Mononuclear cell (primary cell): ENCODE results near the gene ITGB1BP1. TPM values are rescaled to one million over a fixed set of nuclear protein-coding genes. Genes with fewer than 3 reads are reported as not detected.

Experiments
- H3K27me3 ChIP-seq: 2 replicates; pipeline ENCODE4 v1.6.0; 2011; ENCODE audit warnings: low read length, control low read depth; ENCODE audit not compliant: insufficient read depth
- H3K4me1 ChIP-seq: 2 replicates; pipeline ENCODE4 v1.5.1; 2011; ENCODE audit warnings: mild to moderate bottlenecking, low read length, control low read depth; ENCODE audit not compliant: insufficient read depth
- H3K4me3 ChIP-seq: 2 replicates; pipeline ENCODE4 v1.5.1; 2011; ENCODE audit warnings: mild to moderate bottlenecking, low read length, moderate library complexity
- H3K9me3 ChIP-seq: 2 replicates; pipeline ENCODE4 v1.5.1; 2011; ENCODE audit warnings: low read depth, mild to moderate bottlenecking, control low read depth, low read length
- total RNA-seq: library from RNA; depleted of rRNA; stranded (reverse); fragments of >200 nt; gene quantifications from one replicate; pipeline ENCODE4 v1.2.3, GENCODE V29; 2012

ITGB1BP1 gene
- total RNA-seq, 1 donor, result 12.1 TPM

GRCh38 chr2:9440058-9440727 lies 16.9 kb upstream of the ITGB1BP1 start:
- H3K4me3 ChIP-seq, result no peak overlapping the region
- H3K4me1 ChIP-seq, result no peaks in the 10 kb centered on the region
- no peaks in the 10 kb centered on the region for H3K9me3 ChIP-seq
- no peaks in the 10 kb centered on the region for H3K27me3 ChIP-seq

- H3K27me3 ChIP-seq, result no peaks in the 10 kb centered on the region
- H3K9me3 ChIP-seq, result no peaks in the 10 kb centered on the region
- no peaks in the 10 kb centered on the region for H3K4me1 ChIP-seq
- no peak overlapping the region for H3K4me3 ChIP-seq
Measured at GRCh38 chr2:9439536-9439935, 16.2 kb upstream of the ITGB1BP1 start.

- no peaks in the 10 kb centered on the region for H3K27me3 ChIP-seq
- H3K4me3 ChIP-seq, result no peak overlapping the region
- no peaks in the 10 kb centered on the region for H3K4me1 ChIP-seq
- H3K9me3 ChIP-seq, result no peaks in the 10 kb centered on the region
Measured at GRCh38 chr2:9434489-9434888, 11.2 kb upstream of the ITGB1BP1 start.

GRCh38 chr2:9430316-9431293 lies 7.3 kb upstream of the ITGB1BP1 start:
- Histone ChIP-seq H3K4me3 (no peak overlapping the region), H3K9me3 (no peaks in the 10 kb centered on the region), H3K27me3 (no peaks in the 10 kb centered on the region), H3K4me1 (no peaks in the 10 kb centered on the region)

- Histone ChIP-seq H3K9me3 (no peaks in the 10 kb centered on the region), H3K4me3 (no peak overlapping the region), H3K27me3 (no peaks in the 10 kb centered on the region), H3K4me1 (peaks cover 12% of the 10 kb centered on the region)
Measured at GRCh38 chr2:9428965-9429577, 5.7 kb upstream of the ITGB1BP1 start.

GRCh38 chr2:9424447-9425164 lies 1.3 kb upstream of the ITGB1BP1 start:
- H3K4me1 ChIP-seq, result peaks cover 40% of the 10 kb centered on the region
- H3K9me3 ChIP-seq, result no peaks in the 10 kb centered on the region
- H3K4me3 ChIP-seq, result peak overlapping the region; percentile 85
- no peaks in the 10 kb centered on the region for H3K27me3 ChIP-seq

- no peaks in the 10 kb centered on the region for H3K9me3 ChIP-seq
- peaks cover 42% of the 10 kb centered on the region for H3K4me1 ChIP-seq
- peak overlapping the region; percentile 85 for H3K4me3 ChIP-seq
- H3K27me3 ChIP-seq, result no peaks in the 10 kb centered on the region
Measured at GRCh38 chr2:9423922-9424272, 569 bp upstream of the ITGB1BP1 start.

- Histone ChIP-seq H3K9me3 (no peaks in the 10 kb centered on the region), H3K4me3 (peak overlapping the region; percentile 85), H3K27me3 (no peaks in the 10 kb centered on the region), H3K4me1 (peaks cover 42% of the 10 kb centered on the region)
Measured at GRCh38 chr2:9422321-9423099, 818 bp downstream of the ITGB1BP1 start.

- Histone ChIP-seq H3K27me3 (no peaks in the 10 kb centered on the region), H3K4me1 (peaks cover 45% of the 10 kb centered on the region), H3K4me3 (no peak overlapping the region), H3K9me3 (no peaks in the 10 kb centered on the region)
Measured at GRCh38 chr2:9420495-9420894, 2.8 kb downstream of the ITGB1BP1 start.

GRCh38 chr2:9419541-9419940 lies 3.8 kb downstream of the ITGB1BP1 start:
- no peaks in the 10 kb centered on the region for H3K9me3 ChIP-seq
- H3K27me3 ChIP-seq, result no peaks in the 10 kb centered on the region
- peaks cover 38% of the 10 kb centered on the region for H3K4me1 ChIP-seq
- no peak overlapping the region for H3K4me3 ChIP-seq

- Histone ChIP-seq H3K4me3 (no peak overlapping the region), H3K27me3 (no peaks in the 10 kb centered on the region), H3K9me3 (no peaks in the 10 kb centered on the region), H3K4me1 (peaks cover 32% of the 10 kb centered on the region)
Measured at GRCh38 chr2:9418746-9419145, 4.6 kb downstream of the ITGB1BP1 start.

GRCh38 chr2:9417725-9418124 lies 5.6 kb downstream of the ITGB1BP1 start:
- Histone ChIP-seq H3K4me1 (peaks cover 31% of the 10 kb centered on the region), H3K27me3 (no peaks in the 10 kb centered on the region), H3K4me3 (no peak overlapping the region), H3K9me3 (no peaks in the 10 kb centered on the region)

- Histone ChIP-seq H3K27me3 (no peaks in the 10 kb centered on the region), H3K4me1 (peaks cover 23% of the 10 kb centered on the region)
Measured at GRCh38 chr2:9416962-9417316, 6.4 kb downstream of the ITGB1BP1 start.

GRCh38 chr2:9416267-9416961 lies 6.9 kb downstream of the ITGB1BP1 start:
- no peaks in the 10 kb centered on the region for H3K9me3 ChIP-seq
- H3K4me3 ChIP-seq, result no peak overlapping the region
- peaks cover 18% of the 10 kb centered on the region for H3K4me1 ChIP-seq
- H3K27me3 ChIP-seq, result no peaks in the 10 kb centered on the region

More at GRCh38 chr2:9416962-9417316, 6.4 kb downstream of the ITGB1BP1 start:
- Histone ChIP-seq H3K4me3 (no peak overlapping the region), H3K9me3 (no peaks in the 10 kb centered on the region)
